Left kidney (tissue), 2 donors: ENCODE data around the gene JMJD1C. TPM values are rescaled to one million over a fixed set of nuclear protein-coding genes. Genes with fewer than 3 reads are reported as not detected.

Experiments
- DNase-seq: peaks from one replicate; pipeline ENCODE4 v3.0.0-alpha.2; 2013
- polyA plus RNA-seq: library from polyadenylated mRNA; unstranded; fragments of 120-200 nt; gene quantifications from one replicate; pipeline ENCODE4 v1.2.1, GENCODE V29; 2013; ENCODE audit not compliant: insufficient read length

The JMJD1C gene
- polyA plus RNA-seq, 1 donor: 119 TPM

GRCh38 chr10:63487990-63488389 lies 22.2 kb upstream of the JMJD1C start:
- no peak for DNase-seq

GRCh38 chr10:63483983-63484382 lies 18.2 kb upstream of the JMJD1C start:
- no peak for DNase-seq

GRCh38 chr10:63481815-63482421 lies 16.1 kb upstream of the JMJD1C start:
- no peak for DNase-seq

- DNase-seq: no peak
These were observed 14.5 kb upstream of the JMJD1C start for GRCh38 chr10:63480237-63480636.

- no peak for DNase-seq
These were observed 12.8 kb upstream of the JMJD1C start for GRCh38 chr10:63478564-63478963.

GRCh38 chr10:63477927-63478326 lies 12.2 kb upstream of the JMJD1C start:
- no peak for DNase-seq

- no peak for DNase-seq
These were observed 8.7 kb upstream of the JMJD1C start for GRCh38 chr10:63474488-63474887.

- no peak for DNase-seq
These were observed 5.2 kb upstream of the JMJD1C start for GRCh38 chr10:63470928-63471327.

- no peak for DNase-seq
These were observed 3.2 kb upstream of the JMJD1C start for GRCh38 chr10:63468947-63469346.

- DNase-seq: no peak
These were observed 2.1 kb upstream of the JMJD1C start for GRCh38 chr10:63467841-63468240.

- peak; percentile 66 for DNase-seq
These were observed 563 bp upstream of the JMJD1C start for GRCh38 chr10:63466144-63466935.

- DNase-seq: peak; percentile 68
These were observed 1.1 kb downstream of the JMJD1C start for GRCh38 chr10:63464402-63465292.

GRCh38 chr10:63462442-63462841 lies 3.3 kb downstream of the JMJD1C start:
- no peak for DNase-seq

GRCh38 chr10:63458177-63458576 lies 7.6 kb downstream of the JMJD1C start:
- no peak for DNase-seq

GRCh38 chr10:63457594-63457993 lies 8.2 kb downstream of the JMJD1C start:
- no peak for DNase-seq

GRCh38 chr10:63456437-63457210 lies 9.2 kb downstream of the JMJD1C start:
- DNase-seq: no peak

- DNase-seq: no peak
These were observed 10.3 kb downstream of the JMJD1C start for GRCh38 chr10:63455507-63455906.

GRCh38 chr10:63454631-63455030 lies 11.1 kb downstream of the JMJD1C start:
- DNase-seq: no peak

- DNase-seq: no peak
These were observed 13.3 kb downstream of the JMJD1C start for GRCh38 chr10:63452524-63452923.

GRCh38 chr10:63446716-63447440 lies 18.9 kb downstream of the JMJD1C start:
- no peak for DNase-seq

GRCh38 chr10:63441404-63441803 lies 24.4 kb downstream of the JMJD1C start:
- no peak for DNase-seq
